Neural progenitor cell (in vitro differentiated cells): Measurements from ENCODE around the gene SYTL4. TPM values are rescaled to one million over a fixed set of nuclear protein-coding genes. Genes with fewer than 3 reads are reported as not detected.

ENCODE experiments used
- DNase-seq: peaks from one replicate; pipeline ENCODE4 v3.0.0-alpha.2; 2016; ENCODE audit warnings: low spot score
- H2AFZ ChIP-seq: fragments of 200-600 bp; sonication (generic); replicated peaks from 2 replicates; pipeline ENCODE4 v1.6.1; 2016; ENCODE audit warnings: antibody characterized with exemption
- H3F3A ChIP-seq: fragments of 200-600 bp; sonication (generic); 2 replicates; pipeline ENCODE4 v1.6.1; 2016; ENCODE audit warnings: antibody characterized with exemption, low read depth
- H3K27ac ChIP-seq: fragments of 200-600 bp; sonication (generic); 2 replicates; pipeline ENCODE4 v1.5.1; 2016; ENCODE audit warnings: mild to moderate bottlenecking
- H3K27me3 ChIP-seq: fragments of 200-600 bp; sonication (generic); 2 replicates; pipeline ENCODE4 v1.6.1; 2016; ENCODE audit warnings: mild to moderate bottlenecking, moderate library complexity
- H3K36me3 ChIP-seq: fragments of 200-600 bp; sonication (generic); 2 replicates; pipeline ENCODE4 v1.5.1; 2016
- H3K4me1 ChIP-seq: fragments of 200-600 bp; sonication (generic); 2 replicates; pipeline ENCODE4 v1.6.1; 2016; ENCODE audit warnings: mixed run types
- H3K4me2 ChIP-seq: fragments of 200-600 bp; sonication (generic); 2 replicates; pipeline ENCODE4 v1.6.1; 2016
- H3K4me3 ChIP-seq: fragments of 200-600 bp; sonication (generic); 2 replicates; pipeline ENCODE4 v1.5.1; 2016
- H3K79me2 ChIP-seq: fragments of 200-600 bp; sonication (generic); 2 replicates; pipeline ENCODE4 v1.6.1; 2016; ENCODE audit warnings: low read depth
- H3K9ac ChIP-seq: fragments of 200-600 bp; sonication (generic); 2 replicates; pipeline ENCODE4 v1.6.1; 2016
- H3K9me3 ChIP-seq: fragments of 200-600 bp; sonication (generic); 2 replicates; pipeline ENCODE4 v1.5.1; 2016; ENCODE audit warnings: low read depth
- H4K20me1 ChIP-seq: fragments of 200-600 bp; sonication (generic); 2 replicates; pipeline ENCODE4 v1.6.1; 2016; ENCODE audit warnings: low read depth
- H3K27ac Mint-ChIP-seq: 3 replicates; pipeline ENCODE4 v1.8.0; 2021; ENCODE audit warnings: mixed read lengths
- H3K27me3 Mint-ChIP-seq: 2 replicates; pipeline ENCODE4 v1.8.0; 2022; ENCODE audit warnings: low read depth, mild to moderate bottlenecking, inconsistent platforms, moderate library complexity, mixed read lengths; ENCODE audit not compliant: insufficient read depth
- H3K36me3 Mint-ChIP-seq: 3 replicates; pipeline ENCODE4 v1.8.0; 2021; ENCODE audit warnings: mixed read lengths
- H3K4me1 Mint-ChIP-seq: 3 replicates; pipeline ENCODE4 v1.8.0; 2021; ENCODE audit warnings: mixed read lengths
- H3K4me3 Mint-ChIP-seq: 3 replicates; pipeline ENCODE4 v1.8.0; 2021; ENCODE audit warnings: mild to moderate bottlenecking, moderate library complexity, mixed read lengths
- H3K9me3 Mint-ChIP-seq: 3 replicates; pipeline ENCODE4 v1.8.0; 2020; ENCODE audit warnings: mixed read lengths
- EZH2 ChIP-seq: fragments of 200-600 bp; sonication (generic); IDR thresholded peaks from 2 replicates; pipeline ENCODE4 v1.6.1; 2017; ENCODE audit warnings: antibody characterized with exemption, mild to moderate bottlenecking, moderate library complexity
- EZH2phosphoT487 ChIP-seq: fragments of 200-600 bp; sonication (generic); IDR thresholded peaks from 2 replicates; pipeline ENCODE4 v1.6.1; 2017; ENCODE audit warnings: antibody characterized with exemption
- total RNA-seq: library from RNA; depleted of rRNA; stranded (reverse); fragments of >200 nt; gene quantifications from 2 replicates; pipeline ENCODE4 v1.2.3, GENCODE V29; 2015; ENCODE audit warnings: low replicate concordance
- TF ChIP-seq, protein P1 (sequence below): fragments of 200-600 bp; sonication (generic); IDR thresholded peaks from 2 replicates; pipeline ENCODE4 v1.5.1; 2017; ENCODE audit warnings: antibody characterized with exemption, mild to moderate bottlenecking

The SYTL4 gene
- total RNA-seq, 1 donor from 2014 or later = 0.39 TPM

DNA sequence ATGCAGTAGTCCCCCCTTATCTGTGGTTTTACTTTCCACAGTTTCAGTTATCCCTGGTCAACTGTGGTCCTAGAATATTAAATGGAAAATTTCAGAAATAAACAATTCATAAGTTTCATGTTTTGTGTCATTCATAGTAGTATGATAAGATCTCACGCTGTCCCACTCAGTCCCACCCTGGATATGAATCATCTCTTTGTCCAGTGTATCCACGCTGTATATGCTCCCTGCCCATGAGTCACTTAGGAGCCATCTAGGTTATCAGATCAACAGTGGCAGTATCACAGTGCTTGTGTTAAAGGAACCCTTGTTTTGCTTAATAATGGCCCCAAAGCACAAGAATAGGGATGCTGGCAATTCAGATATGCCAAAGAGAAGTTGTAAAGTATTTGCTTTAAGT, 16.2 kb upstream of the SYTL4 start:
- TF ChIP-seq, protein P1, sequence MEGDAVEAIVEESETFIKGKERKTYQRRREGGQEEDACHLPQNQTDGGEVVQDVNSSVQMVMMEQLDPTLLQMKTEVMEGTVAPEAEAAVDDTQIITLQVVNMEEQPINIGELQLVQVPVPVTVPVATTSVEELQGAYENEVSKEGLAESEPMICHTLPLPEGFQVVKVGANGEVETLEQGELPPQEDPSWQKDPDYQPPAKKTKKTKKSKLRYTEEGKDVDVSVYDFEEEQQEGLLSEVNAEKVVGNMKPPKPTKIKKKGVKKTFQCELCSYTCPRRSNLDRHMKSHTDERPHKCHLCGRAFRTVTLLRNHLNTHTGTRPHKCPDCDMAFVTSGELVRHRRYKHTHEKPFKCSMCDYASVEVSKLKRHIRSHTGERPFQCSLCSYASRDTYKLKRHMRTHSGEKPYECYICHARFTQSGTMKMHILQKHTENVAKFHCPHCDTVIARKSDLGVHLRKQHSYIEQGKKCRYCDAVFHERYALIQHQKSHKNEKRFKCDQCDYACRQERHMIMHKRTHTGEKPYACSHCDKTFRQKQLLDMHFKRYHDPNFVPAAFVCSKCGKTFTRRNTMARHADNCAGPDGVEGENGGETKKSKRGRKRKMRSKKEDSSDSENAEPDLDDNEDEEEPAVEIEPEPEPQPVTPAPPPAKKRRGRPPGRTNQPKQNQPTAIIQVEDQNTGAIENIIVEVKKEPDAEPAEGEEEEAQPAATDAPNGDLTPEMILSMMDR = no peak
- TF ChIP-seq EZH2phosphoT487 (no peak), EZH2 (no peak)
- Histone ChIP-seq H3K36me3 (no peaks in the 10 kb centered on the region), H3K4me2 (no peak overlapping the region), H3K4me3 (no peak overlapping the region), H3K4me1 (peaks cover 4% of the 10 kb centered on the region), H3K79me2 (no peaks in the 10 kb centered on the region), H3F3A (no peaks in the 10 kb centered on the region), H3K27ac (no peak overlapping the region), H3K9ac (no peak overlapping the region), H2AFZ (no peak overlapping the region), H4K20me1 (no peaks in the 10 kb centered on the region), H3K27me3 (no peaks in the 10 kb centered on the region), H3K9me3 (no peaks in the 10 kb centered on the region)
- H3K4me1 Mint-ChIP-seq = peaks cover 16% of the 10 kb centered on the region
- H3K4me3 Mint-ChIP-seq = no peak overlapping the region
- H3K27ac Mint-ChIP-seq = no peak overlapping the region
- H3K9me3 Mint-ChIP-seq = no peaks in the 10 kb centered on the region
- H3K27me3 Mint-ChIP-seq = peaks cover 3% of the 10 kb centered on the region
- DNase-seq = no peak
- H3K36me3 Mint-ChIP-seq = no peaks in the 10 kb centered on the region

DNA sequence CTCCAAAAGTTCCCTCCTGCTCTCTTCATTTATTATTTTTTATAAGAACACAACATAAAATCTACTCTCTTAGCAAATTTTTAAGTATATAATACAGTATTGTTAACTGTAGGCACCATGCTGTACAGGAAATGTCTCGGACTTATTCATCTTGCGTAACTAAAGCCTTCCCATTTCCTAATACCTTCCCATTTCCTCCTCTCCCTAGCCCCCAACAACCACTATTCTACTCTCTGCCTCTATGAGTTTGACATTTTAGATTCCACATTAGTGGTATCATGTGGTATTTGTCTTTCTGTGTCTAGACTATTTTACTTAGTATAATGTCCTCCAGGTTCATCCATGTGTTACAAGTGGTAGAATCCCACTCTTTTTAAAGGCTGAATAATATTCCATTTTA, 15.8 kb upstream of the SYTL4 start:
- no peak overlapping the region for H3K27ac ChIP-seq
- H3K4me1 ChIP-seq = peaks cover 4% of the 10 kb centered on the region
- TF ChIP-seq, protein P1 = no peak
- TF ChIP-seq EZH2 (no peak), EZH2phosphoT487 (no peak)
- no peaks in the 10 kb centered on the region for H3K36me3 ChIP-seq
- peaks cover 3% of the 10 kb centered on the region for H3K27me3 Mint-ChIP-seq
- H3K9me3 ChIP-seq = no peaks in the 10 kb centered on the region
- no peak overlapping the region for H3K4me3 ChIP-seq
- peaks cover 16% of the 10 kb centered on the region for H3K4me1 Mint-ChIP-seq
- no peak overlapping the region for H2AFZ ChIP-seq
- no peak overlapping the region for H3K4me2 ChIP-seq
- no peaks in the 10 kb centered on the region for H3K79me2 ChIP-seq
- H3K4me3 Mint-ChIP-seq = no peak overlapping the region
- no peaks in the 10 kb centered on the region for H3F3A ChIP-seq
- H3K27ac Mint-ChIP-seq = no peak overlapping the region
- no peak for DNase-seq
- H3K9me3 Mint-ChIP-seq = no peaks in the 10 kb centered on the region
- no peak overlapping the region for H3K9ac ChIP-seq
- no peaks in the 10 kb centered on the region for H3K27me3 ChIP-seq
- no peaks in the 10 kb centered on the region for H4K20me1 ChIP-seq
- H3K36me3 Mint-ChIP-seq = no peaks in the 10 kb centered on the region

DNA sequence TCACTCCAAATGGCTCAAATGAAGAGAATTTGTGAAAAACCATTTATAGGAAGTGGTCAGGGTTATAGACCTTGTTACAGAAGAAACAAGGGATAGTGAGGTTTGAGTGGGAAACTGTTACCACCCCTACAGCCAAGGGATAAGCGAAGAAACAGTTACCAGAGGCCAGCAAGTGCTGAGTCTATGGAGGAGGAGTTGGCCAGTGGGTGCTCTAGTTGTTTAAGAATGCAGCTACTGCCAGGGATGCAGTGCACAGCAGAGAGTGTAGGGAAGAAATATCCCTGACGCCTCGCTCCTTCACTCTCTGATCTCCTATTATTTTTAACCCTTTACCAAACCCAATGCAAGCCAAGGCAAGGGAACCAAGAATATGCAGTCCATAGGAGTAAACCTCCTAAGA, 15.2 kb upstream of the SYTL4 start:
- no peaks in the 10 kb centered on the region for H3K36me3 ChIP-seq
- H3K4me3 Mint-ChIP-seq = no peak overlapping the region
- DNase-seq = no peak

More for the DNA sequence above, 15.2 kb upstream of the SYTL4 start:
- H3K9me3 Mint-ChIP-seq = no peaks in the 10 kb centered on the region
- H3K27me3 Mint-ChIP-seq = peaks cover 3% of the 10 kb centered on the region
- H3K4me2 ChIP-seq = no peak overlapping the region
- H3K27me3 ChIP-seq = no peaks in the 10 kb centered on the region
- H3K27ac Mint-ChIP-seq = no peak overlapping the region
- H3K36me3 Mint-ChIP-seq = no peaks in the 10 kb centered on the region
- no peak overlapping the region for H3K27ac ChIP-seq
- peaks cover 4% of the 10 kb centered on the region for H3K4me1 ChIP-seq
- H2AFZ ChIP-seq = no peak overlapping the region
- no peak overlapping the region for H3K9ac ChIP-seq
- TF ChIP-seq EZH2phosphoT487 = no peak
- TF ChIP-seq, protein P1 = no peak
- no peak for TF ChIP-seq EZH2
- H3K9me3 ChIP-seq = no peaks in the 10 kb centered on the region
- H3K79me2 ChIP-seq = no peaks in the 10 kb centered on the region
- H3K4me1 Mint-ChIP-seq = peaks cover 16% of the 10 kb centered on the region
- H3F3A ChIP-seq = no peaks in the 10 kb centered on the region
- no peak overlapping the region for H3K4me3 ChIP-seq
- H4K20me1 ChIP-seq = no peaks in the 10 kb centered on the region
